GM18502 (cell line): Measurements from ENCODE around the gene DNMT1.
"Not testable (repeated sequence)": the region's sequence is repeated elsewhere in the genome, so short reads cannot be mapped to it uniquely, and the experiment has no call there.

Experiments
- ATAC-seq: cut with Tn5 transposase; IDR thresholded peaks from one replicate; pipeline ENCODE4 v1.9.1; 2021; ENCODE audit warnings: mild to moderate bottlenecking; ENCODE audit not compliant: unreplicated experiment, poor library complexity

DNMT1 gene

GRCh38 chr19:10187315-10187714, 7.4 kb downstream of the DNMT1 start:
- ATAC-seq: no peak

- ATAC-seq: no peak
Measured at GRCh38 chr19:10184636-10185035, 10.1 kb downstream of the DNMT1 start.

GRCh38 chr19:10183926-10184325, 10.8 kb downstream of the DNMT1 start:
- ATAC-seq: no peak

- no peak for ATAC-seq
Measured at GRCh38 chr19:10182847-10183246, 11.9 kb downstream of the DNMT1 start.

GRCh38 chr19:10182076-10182475, 12.7 kb downstream of the DNMT1 start:
- ATAC-seq: no peak

- no peak for ATAC-seq
Measured at GRCh38 chr19:10180459-10180858, 14.3 kb downstream of the DNMT1 start.

GRCh38 chr19:10180024-10180423, 14.7 kb downstream of the DNMT1 start:
- not testable (repeated sequence) for ATAC-seq

- no peak for ATAC-seq
Measured at GRCh38 chr19:10173527-10173926, 21.2 kb downstream of the DNMT1 start.

GRCh38 chr19:10168386-10168948, 26.3 kb downstream of the DNMT1 start:
- no peak for ATAC-seq

- no peak for ATAC-seq
Measured at GRCh38 chr19:10167459-10167858, 27.3 kb downstream of the DNMT1 start.

GRCh38 chr19:10166501-10166900, 28.3 kb downstream of the DNMT1 start:
- ATAC-seq: not testable (repeated sequence)

- ATAC-seq: no peak
Measured at GRCh38 chr19:10166046-10166445, 28.7 kb downstream of the DNMT1 start.

- no peak for ATAC-seq
Measured at GRCh38 chr19:10163536-10163935, 31.2 kb downstream of the DNMT1 start.

- ATAC-seq: no peak
Measured at GRCh38 chr19:10159610-10160009, 35.1 kb downstream of the DNMT1 start.

- ATAC-seq: no peak
Measured at GRCh38 chr19:10158485-10158884, 36.3 kb downstream of the DNMT1 start.

- ATAC-seq: no peak
Measured at GRCh38 chr19:10158071-10158470, 36.7 kb downstream of the DNMT1 start.

GRCh38 chr19:10155839-10156238, 38.9 kb downstream of the DNMT1 start:
- ATAC-seq: no peak

- no peak for ATAC-seq
Measured at GRCh38 chr19:10152100-10152499, 42.7 kb downstream of the DNMT1 start.

- no peak for ATAC-seq
Measured at GRCh38 chr19:10151521-10151920, 43.2 kb downstream of the DNMT1 start.

GRCh38 chr19:10149427-10149826, 45.3 kb downstream of the DNMT1 start:
- no peak for ATAC-seq

- no peak for ATAC-seq
Measured at GRCh38 chr19:10146142-10146541, 48.6 kb downstream of the DNMT1 start.

- no peak for ATAC-seq
Measured at GRCh38 chr19:10145031-10145430, 49.7 kb downstream of the DNMT1 start.

GRCh38 chr19:10144361-10144760, 50.4 kb downstream of the DNMT1 start:
- ATAC-seq: no peak
